Measurements from ENCODE around the gene ADAMTS9. TPM values are rescaled to one million over a fixed set of nuclear protein-coding genes. Genes with fewer than 3 reads are reported as not detected.

The ADAMTS9 gene
- total and polyA plus RNA-seq, 12 donors: 9.7 to 102 (median 18.6) TPM

GRCh38 chr3:64675687-64676247 is 12.0 kb downstream of the ADAMTS9 start:
- no peak for ATAC-seq
- no peak for TF ChIP-seq CTCF (IDR thresholded peaks at IDR 0.05)
- DNase-seq: no peak
- no peak overlapping the region for H3K27ac ChIP-seq
- H3K27me3 ChIP-seq: no peaks in the 10 kb centered on the region
- no peaks in the 10 kb centered on the region for H3K9me3 ChIP-seq
- peaks cover 0 to 82% (median 27%) of the 10 kb centered on the region in 9 donors for H3K4me1 ChIP-seq
- H3K4me3 ChIP-seq: no peak overlapping the region
- H3K36me3 ChIP-seq: peaks cover 0 to 85% (median 10%) of the 10 kb centered on the region in 9 donors
- WGBS, 2 donors: 84 to 86% methylated on average over 1 of the region's 1 CpG
- intact Hi-C loops (cut with DNase I): no loop called here

GRCh38 chr3:64674591-64675076 is 13.2 kb downstream of the ADAMTS9 start:
- H3K4me3 ChIP-seq: no peak overlapping the region

GRCh38 chr3:64673159-64673715 is 14.6 kb downstream of the ADAMTS9 start:
- no peak for TF ChIP-seq CTCF (IDR thresholded peaks at IDR 0.05)
- Histone ChIP-seq H3K27ac (no peak overlapping the region), H3K27me3 (no peaks in the 10 kb centered on the region), H3K4me1 (peaks cover 0 to 86% (median 42%) of the 10 kb centered on the region in 9 donors), H3K4me3 (no peak overlapping the region), H3K36me3 (peaks cover 0 to 74% (median 8%) of the 10 kb centered on the region in 9 donors), H3K9me3 (no peaks in the 10 kb centered on the region)
- DNase-seq (no peak), ATAC-seq (no peak)
- intact Hi-C loops (cut with DNase I): no loop called here
- 92 to 95% methylated on average over 7 of the region's 7 CpGs for WGBS, 2 donors

More at GRCh38 chr3:64674591-64675076, 13.2 kb downstream of the ADAMTS9 start:
- no peak for DNase-seq
- Histone ChIP-seq H3K9me3 (no peaks in the 10 kb centered on the region), H3K27ac (peak overlapping the region in 1 of 10 donors; percentile 39), H3K36me3 (peaks cover 0 to 84% (median 10%) of the 10 kb centered on the region in 9 donors), H3K4me1 (peaks cover 0 to 85% (median 36%) of the 10 kb centered on the region in 9 donors), H3K27me3 (no peaks in the 10 kb centered on the region)
- intact Hi-C loops (cut with DNase I): no loop called here
- ATAC-seq: no peak
- TF ChIP-seq CTCF (IDR thresholded peaks at IDR 0.05): no peak
- 70% methylated on average over 4 of the region's 4 CpGs for WGBS, 2 donors

- H3K36me3 ChIP-seq: peaks cover 0 to 54% (median 0%) of the 10 kb centered on the region in 9 donors
- H3K27me3 ChIP-seq: no peaks in the 10 kb centered on the region
- intact Hi-C loops (cut with DNase I): loop anchor here in 1 of 10 donors (2.0 kb wide), 1 partner anchor 16 kb away; no protein-coding TSS in a partner anchor
- peak overlapping the region in 9 of 10 donors; percentile 16 to 67 (median 50) for H3K27ac ChIP-seq
- DNase-seq (no peak), ATAC-seq (peak in 6 of 8 donors; percentile 11 to 41 (median 26))
- H3K9me3 ChIP-seq: no peaks in the 10 kb centered on the region
- H3K4me1 ChIP-seq: peaks cover 0 to 87% (median 47%) of the 10 kb centered on the region in 9 donors
- no peak for TF ChIP-seq CTCF (IDR thresholded peaks at IDR 0.05)
- 57 to 70% methylated on average over 10 of the region's 10 CpGs for WGBS, 2 donors
- peak overlapping the region in 1 of 10 donors; percentile 14 for H3K4me3 ChIP-seq
Measured at GRCh38 chr3:64668582-64669510, 19.0 kb downstream of the ADAMTS9 start.
